GM21619 (cell line): ENCODE results near the gene ZNF606.

Source experiments
- ATAC-seq: cut with Tn5 transposase; IDR thresholded peaks from one replicate; pipeline ENCODE4 v1.9.1; 2021; ENCODE audit not compliant: unreplicated experiment

Gene ZNF606

DNA sequence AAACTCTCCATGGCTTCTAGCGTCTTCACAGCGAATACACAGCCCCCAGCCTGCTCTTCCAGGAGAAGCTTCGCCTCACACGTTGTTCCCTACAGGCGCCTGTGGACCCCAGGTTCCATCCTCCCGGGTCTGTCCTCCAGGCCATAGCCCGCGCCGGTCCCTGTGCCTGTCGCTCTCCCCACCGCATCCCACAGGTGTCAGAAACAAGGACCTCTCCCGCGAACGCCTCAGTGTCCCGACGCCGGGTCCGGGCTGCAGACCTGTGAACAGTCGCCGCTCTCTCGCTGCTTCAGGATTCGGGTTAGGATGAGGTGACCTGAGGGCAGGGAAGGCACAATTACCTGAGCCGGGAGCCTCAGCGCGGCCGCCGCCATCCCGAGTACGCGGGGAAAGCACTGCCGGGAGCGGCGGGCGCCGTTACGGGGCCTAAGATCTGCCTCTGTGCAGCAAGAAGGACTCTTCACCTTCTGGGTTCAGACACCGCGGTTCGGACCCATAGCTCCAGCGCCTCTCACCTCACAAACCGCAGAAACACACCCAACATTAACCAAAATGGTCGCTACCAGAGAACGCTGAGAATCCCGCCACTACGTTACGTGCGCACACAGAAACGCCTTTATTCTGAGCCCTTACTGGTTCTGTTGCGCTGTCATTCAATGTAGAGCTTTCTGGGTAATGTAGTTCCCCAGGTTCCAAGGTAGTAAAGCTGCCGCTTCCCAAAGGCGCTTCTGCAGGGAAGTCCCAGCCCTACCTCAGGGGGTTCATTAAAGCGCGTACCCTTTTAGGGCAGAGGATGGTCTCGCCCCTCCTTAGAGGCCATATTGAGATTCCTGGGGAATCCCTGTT, 67.6 kb downstream of the ZNF606 start, which contains the start of gene ZNF418:
Gene ZNF418, minus strand, starts transcription at position 583 of the 846 bp plus-strand sequence. CDS start 1,580 bp downstream, outside the sequence.
- ATAC-seq, result peak; percentile 58

DNA sequence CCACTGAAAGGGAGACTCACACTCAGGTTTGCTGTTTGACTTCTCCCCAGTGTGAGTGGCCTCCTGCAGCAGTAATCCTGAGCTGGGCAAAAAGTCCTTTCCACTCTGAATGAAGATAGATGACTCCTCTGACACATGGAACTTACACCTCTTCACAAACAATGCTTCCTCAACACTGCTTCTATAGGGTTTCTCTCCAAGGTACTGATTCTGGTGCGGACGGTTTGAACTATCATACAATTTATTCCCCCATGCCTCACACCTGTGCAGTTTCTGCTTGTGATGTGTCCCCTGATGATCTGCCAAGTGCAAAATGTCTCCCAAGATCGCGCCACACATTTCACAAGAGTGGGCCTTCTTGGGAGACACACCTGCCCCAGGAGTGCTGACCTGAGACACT, 75.0 kb downstream of the ZNF606 start:
- no peak for ATAC-seq
